NT2/D1 (cell line): ENCODE measurements around the gene LRFN5.

Source experiments
- DNase-seq: peaks from one replicate; pipeline ENCODE4 v3.0.0-alpha.2; 2011; ENCODE audit warnings: low read depth, low spot score
- H3K27me3 ChIP-seq: 2 replicates; pipeline ENCODE4 v1.6.0; 2011; ENCODE audit warnings: mild to moderate bottlenecking; ENCODE audit not compliant: insufficient read length, insufficient read depth
- H3K36me3 ChIP-seq: 2 replicates; pipeline ENCODE4 v1.6.1; 2011; ENCODE audit warnings: mild to moderate bottlenecking, low read length, mixed read lengths; ENCODE audit not compliant: insufficient read depth, insufficient read length
- H3K4me1 ChIP-seq: 2 replicates; pipeline ENCODE4 v1.5.1; 2011; ENCODE audit not compliant: insufficient read depth, insufficient read length
- H3K4me3 ChIP-seq: 2 replicates; pipeline ENCODE4 v1.5.1; 2011; ENCODE audit warnings: low read depth; ENCODE audit not compliant: insufficient read length
- H3K9ac ChIP-seq: 2 replicates; pipeline ENCODE4 v1.6.0; 2011; ENCODE audit warnings: low read depth; ENCODE audit not compliant: insufficient read length
- H3K9me3 ChIP-seq: 2 replicates; pipeline ENCODE4 v1.5.1; 2011; ENCODE audit warnings: mild to moderate bottlenecking, low read length; ENCODE audit not compliant: insufficient read depth
- SUZ12 ChIP-seq: IDR thresholded peaks from 2 replicates; pipeline ENCODE4 v1.6.1; 2011; ENCODE audit not compliant: insufficient read length, insufficient read depth; ENCODE audit errors: extremely low read depth
- YY1 ChIP-seq: IDR thresholded peaks from 2 replicates; pipeline ENCODE4 v1.6.1; 2011; ENCODE audit not compliant: insufficient read length, insufficient read depth
- ZNF274 ChIP-seq: IDR thresholded peaks from 2 replicates; pipeline ENCODE4 v1.6.1; 2011; ENCODE audit warnings: mild to moderate bottlenecking, low read depth, low read length

Gene LRFN5

GRCh38 chr14:41642789-41643188 is 36.1 kb downstream of the LRFN5 start:
- Histone ChIP-seq H3K9ac (no peak overlapping the region), H3K9me3 (no peaks in the 10 kb centered on the region), H3K4me1 (no peaks in the 10 kb centered on the region), H3K4me3 (no peak overlapping the region), H3K36me3 (no peaks in the 10 kb centered on the region), H3K27me3 (no peaks in the 10 kb centered on the region)
- DNase-seq: no peak
- TF ChIP-seq ZNF274 (no peak), SUZ12 (no peak), YY1 (no peak)

GRCh38 chr14:41644606-41645005 is 37.9 kb downstream of the LRFN5 start:
- Histone ChIP-seq H3K27me3 (no peaks in the 10 kb centered on the region), H3K4me1 (no peaks in the 10 kb centered on the region), H3K9me3 (no peaks in the 10 kb centered on the region), H3K9ac (no peak overlapping the region), H3K36me3 (no peaks in the 10 kb centered on the region), H3K4me3 (no peak overlapping the region)
- TF ChIP-seq YY1 (no peak), ZNF274 (no peak), SUZ12 (no peak)
- no peak for DNase-seq

GRCh38 chr14:41650802-41651201 is 44.1 kb downstream of the LRFN5 start:
- H3K9ac ChIP-seq: no peak overlapping the region
- TF ChIP-seq ZNF274: no peak
- TF ChIP-seq SUZ12: no peak
- no peak for TF ChIP-seq YY1
- DNase-seq: no peak
- H3K36me3 ChIP-seq: no peaks in the 10 kb centered on the region
- H3K4me3 ChIP-seq: no peak overlapping the region
- H3K9me3 ChIP-seq: no peaks in the 10 kb centered on the region
- H3K4me1 ChIP-seq: no peaks in the 10 kb centered on the region
- H3K27me3 ChIP-seq: no peaks in the 10 kb centered on the region

DNA sequence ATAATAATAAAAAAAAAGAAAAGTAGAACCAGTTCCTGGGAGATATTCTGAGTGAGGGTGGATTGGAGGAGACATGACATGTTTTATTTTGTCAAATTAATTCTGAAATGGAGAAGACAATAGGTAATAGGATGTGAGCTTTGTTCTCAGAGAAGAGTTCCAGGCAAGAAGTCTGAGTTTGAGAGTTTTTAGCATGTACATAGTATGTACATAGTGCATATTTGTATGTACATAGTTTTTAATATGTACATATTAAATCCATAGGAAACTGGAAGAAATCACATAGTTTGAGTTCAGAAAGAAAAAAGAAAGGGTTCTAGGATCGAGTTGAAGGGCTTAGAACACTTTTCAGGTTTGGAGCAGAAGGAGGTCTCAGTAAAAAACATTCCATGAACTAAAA is 47.5 kb downstream of the LRFN5 start:
- H3K27me3 ChIP-seq: no peaks in the 10 kb centered on the region
- TF ChIP-seq SUZ12 (no peak), ZNF274 (no peak), YY1 (no peak)
- H3K4me3 ChIP-seq: no peak overlapping the region
- H3K9ac ChIP-seq: no peak overlapping the region
- no peak for DNase-seq
- H3K9me3 ChIP-seq: no peaks in the 10 kb centered on the region
- no peaks in the 10 kb centered on the region for H3K36me3 ChIP-seq
- H3K4me1 ChIP-seq: no peaks in the 10 kb centered on the region

GRCh38 chr14:41662780-41663472 is 56.2 kb downstream of the LRFN5 start:
- H3K4me1 ChIP-seq: no peaks in the 10 kb centered on the region
- H3K27me3 ChIP-seq: no peaks in the 10 kb centered on the region
- TF ChIP-seq ZNF274 (no peak), SUZ12 (no peak), YY1 (no peak)
- no peaks in the 10 kb centered on the region for H3K36me3 ChIP-seq
- H3K9me3 ChIP-seq: no peaks in the 10 kb centered on the region
- DNase-seq: no peak
- H3K4me3 ChIP-seq: no peak overlapping the region
- no peak overlapping the region for H3K9ac ChIP-seq

GRCh38 chr14:41663473-41663850 is 56.8 kb downstream of the LRFN5 start:
- H3K4me3 ChIP-seq: no peak overlapping the region
- H3K4me1 ChIP-seq: no peaks in the 10 kb centered on the region
- DNase-seq: no peak
- no peaks in the 10 kb centered on the region for H3K36me3 ChIP-seq
- H3K27me3 ChIP-seq: no peaks in the 10 kb centered on the region
- no peak overlapping the region for H3K9ac ChIP-seq
- no peaks in the 10 kb centered on the region for H3K9me3 ChIP-seq
- TF ChIP-seq SUZ12: no peak
- TF ChIP-seq ZNF274: no peak
- no peak for TF ChIP-seq YY1

GRCh38 chr14:41666301-41666700 is 59.6 kb downstream of the LRFN5 start:
- Histone ChIP-seq H3K36me3 (no peaks in the 10 kb centered on the region), H3K4me3 (no peak overlapping the region), H3K27me3 (no peaks in the 10 kb centered on the region), H3K4me1 (no peaks in the 10 kb centered on the region), H3K9ac (no peak overlapping the region), H3K9me3 (no peaks in the 10 kb centered on the region)
- DNase-seq: no peak
- TF ChIP-seq YY1: no peak
- no peak for TF ChIP-seq SUZ12
- no peak for TF ChIP-seq ZNF274
